Ishikawa (cell line): ENCODE results near the gene FSHR.

Experiments
- CEBPB ChIP-seq: IDR thresholded peaks from 2 replicates; pipeline ENCODE4 v1.6.1; 2012
- CREB1 ChIP-seq: IDR thresholded peaks from 2 replicates; pipeline ENCODE4 v1.6.1; 2012; ENCODE audit warnings: low read depth
- EGR1 ChIP-seq: IDR thresholded peaks from 2 replicates; pipeline ENCODE4 v1.6.1; 2012
- EP300 ChIP-seq: IDR thresholded peaks from 2 replicates; pipeline ENCODE4 v1.6.1; 2012; ENCODE audit warnings: borderline replicate concordance
- FOXM1 ChIP-seq: IDR thresholded peaks from 2 replicates; pipeline ENCODE4 v1.6.1; 2012; ENCODE audit warnings: low read depth, borderline replicate concordance
- MAX ChIP-seq: IDR thresholded peaks from 2 replicates; pipeline ENCODE4 v1.6.1; 2012
- NFIC ChIP-seq: IDR thresholded peaks from 2 replicates; pipeline ENCODE4 v1.6.1; 2012
- RAD21 ChIP-seq: IDR thresholded peaks from 2 replicates; pipeline ENCODE4 v1.6.1; 2012; ENCODE audit warnings: low read depth
- REST ChIP-seq: IDR thresholded peaks from 2 replicates; pipeline ENCODE4 v1.6.1; 2012; ENCODE audit warnings: low read depth, mild to moderate bottlenecking
- TAF1 ChIP-seq: IDR thresholded peaks from 2 replicates; pipeline ENCODE4 v1.6.1; 2012; ENCODE audit warnings: low read depth, mild to moderate bottlenecking
- TCF12 ChIP-seq: IDR thresholded peaks from 2 replicates; pipeline ENCODE4 v1.6.1; 2012; ENCODE audit warnings: low read depth
- TEAD4 ChIP-seq: IDR thresholded peaks from 2 replicates; pipeline ENCODE4 v1.6.1; 2012
- USF1 ChIP-seq: IDR thresholded peaks from 2 replicates; pipeline ENCODE4 v1.6.1; 2012
- YY1 ChIP-seq: IDR thresholded peaks from 2 replicates; pipeline ENCODE4 v1.6.1; 2012; ENCODE audit warnings: low read depth
- ZBTB7A ChIP-seq: IDR thresholded peaks from 2 replicates; pipeline ENCODE4 v1.6.1; 2012; ENCODE audit warnings: low read depth

The FSHR gene

GRCh38 chr2:49167131-49167530 is 12.8 kb upstream of the FSHR start:
- TF ChIP-seq TCF12 = no peak
- no peak for TF ChIP-seq YY1
- TF ChIP-seq REST = no peak
- TF ChIP-seq TAF1 = no peak
- TF ChIP-seq CEBPB = no peak
- TF ChIP-seq RAD21 = no peak
- no peak for TF ChIP-seq NFIC
- TF ChIP-seq ZBTB7A = no peak
- TF ChIP-seq FOXM1 = no peak
- no peak for TF ChIP-seq TEAD4
- TF ChIP-seq EP300 = no peak
- TF ChIP-seq USF1 = no peak
- TF ChIP-seq EGR1 = no peak
- TF ChIP-seq CREB1 = no peak
- TF ChIP-seq MAX = no peak

GRCh38 chr2:49165662-49166061 is 11.3 kb upstream of the FSHR start:
- no peak for TF ChIP-seq TEAD4
- TF ChIP-seq FOXM1 = no peak
- no peak for TF ChIP-seq REST
- no peak for TF ChIP-seq CREB1
- no peak for TF ChIP-seq NFIC
- TF ChIP-seq EGR1 = no peak
- no peak for TF ChIP-seq EP300
- no peak for TF ChIP-seq RAD21
- no peak for TF ChIP-seq YY1
- TF ChIP-seq TAF1 = no peak
- TF ChIP-seq MAX = no peak
- no peak for TF ChIP-seq USF1
- no peak for TF ChIP-seq ZBTB7A
- TF ChIP-seq CEBPB = no peak
- TF ChIP-seq TCF12 = no peak

- TF ChIP-seq TCF12 (no peak), YY1 (no peak), FOXM1 (no peak), EGR1 (no peak), ZBTB7A (no peak), CEBPB (no peak), REST (no peak), USF1 (no peak), RAD21 (no peak), TAF1 (no peak), EP300 (no peak), CREB1 (no peak), TEAD4 (no peak), NFIC (no peak), MAX (no peak)
Observed at GRCh38 chr2:49164729-49165128, 10.4 kb upstream of the FSHR start.

- no peak for TF ChIP-seq TAF1
- TF ChIP-seq YY1 = no peak
- TF ChIP-seq TEAD4 = no peak
- no peak for TF ChIP-seq EGR1
- TF ChIP-seq MAX = no peak
- no peak for TF ChIP-seq EP300
- TF ChIP-seq ZBTB7A = no peak
- TF ChIP-seq REST = no peak
- TF ChIP-seq RAD21 = no peak
- no peak for TF ChIP-seq USF1
Observed at GRCh38 chr2:49162151-49162550, 7.8 kb upstream of the FSHR start.
